GM19240 (cell line): ENCODE results near the gene SLC24A3.

ENCODE experiments used
- DNase-seq: peaks from one replicate; pipeline ENCODE4 v3.0.0; 2011; ENCODE audit warnings: low spot score; ENCODE audit not compliant: insufficient read length

The SLC24A3 gene

DNA sequence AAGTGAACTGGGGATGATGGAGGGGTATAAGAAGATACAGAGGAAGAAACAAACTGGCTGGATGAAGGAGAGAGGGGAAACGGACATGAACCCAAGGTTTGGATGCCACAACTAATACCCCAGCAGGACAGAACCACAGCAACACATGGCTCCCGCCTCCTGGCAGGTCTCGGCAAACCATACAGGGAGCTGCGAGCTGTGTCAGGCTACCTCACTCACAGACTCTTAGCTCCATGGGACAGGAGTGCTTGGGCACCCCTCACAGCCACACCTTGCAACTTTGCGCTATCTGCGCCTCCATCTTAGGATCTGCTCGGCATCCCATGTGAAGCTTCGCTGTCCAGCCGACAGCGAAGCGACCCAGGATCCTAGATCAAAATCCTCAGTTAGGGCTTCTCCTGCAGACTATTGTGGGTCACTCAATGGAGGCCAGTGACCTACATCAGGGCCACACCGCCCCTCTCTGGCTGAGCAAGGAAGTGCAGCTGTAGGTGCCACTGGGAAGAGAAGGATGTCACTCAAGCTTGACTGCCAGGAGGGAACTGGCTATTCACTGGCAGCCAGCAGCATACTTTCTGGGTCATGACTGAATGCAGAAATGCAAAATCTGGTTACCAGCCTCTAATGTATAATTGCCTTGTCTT lies 371.2 kb downstream of the SLC24A3 start:
- DNase-seq: peak; percentile 46

DNA sequence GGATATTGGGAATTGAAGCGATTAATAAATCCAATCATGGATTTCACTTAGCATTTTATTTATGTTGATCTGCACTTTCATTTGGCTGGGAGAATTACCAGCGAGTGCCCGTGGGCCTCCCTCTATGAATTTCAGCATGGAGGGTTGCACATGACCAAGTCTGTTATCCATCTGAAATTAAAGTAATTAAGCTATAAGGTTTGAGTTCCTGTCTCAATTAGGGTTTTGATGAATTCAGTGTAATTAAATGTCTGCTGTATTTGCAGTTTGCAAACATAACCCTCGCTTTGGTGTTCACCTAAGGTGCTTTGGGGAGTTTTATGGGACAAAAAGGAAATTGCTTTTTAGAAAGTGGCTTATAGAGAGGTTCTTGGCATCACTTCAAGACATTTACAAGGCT lies 375.8 kb downstream of the SLC24A3 start:
- DNase-seq: no peak

DNA sequence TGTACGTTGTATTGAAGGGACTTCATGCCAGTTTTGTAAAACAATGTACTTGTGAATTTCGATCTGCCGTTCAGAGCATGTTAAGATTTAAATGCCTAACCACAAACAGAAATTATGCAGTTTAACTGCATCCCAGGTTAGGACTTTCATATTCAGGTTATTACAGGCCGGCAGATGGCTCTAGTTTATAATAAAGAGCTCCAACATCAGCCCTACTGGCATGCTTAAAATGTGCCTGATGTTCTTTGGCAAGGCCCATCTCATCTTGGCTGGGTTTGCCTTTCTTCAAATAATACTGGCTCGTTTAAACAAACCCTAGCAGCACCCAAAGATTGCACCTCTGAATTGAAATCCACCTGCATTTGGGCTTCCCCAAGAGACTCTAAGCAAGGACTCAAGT lies 376.3 kb downstream of the SLC24A3 start:
- no peak for DNase-seq

DNA sequence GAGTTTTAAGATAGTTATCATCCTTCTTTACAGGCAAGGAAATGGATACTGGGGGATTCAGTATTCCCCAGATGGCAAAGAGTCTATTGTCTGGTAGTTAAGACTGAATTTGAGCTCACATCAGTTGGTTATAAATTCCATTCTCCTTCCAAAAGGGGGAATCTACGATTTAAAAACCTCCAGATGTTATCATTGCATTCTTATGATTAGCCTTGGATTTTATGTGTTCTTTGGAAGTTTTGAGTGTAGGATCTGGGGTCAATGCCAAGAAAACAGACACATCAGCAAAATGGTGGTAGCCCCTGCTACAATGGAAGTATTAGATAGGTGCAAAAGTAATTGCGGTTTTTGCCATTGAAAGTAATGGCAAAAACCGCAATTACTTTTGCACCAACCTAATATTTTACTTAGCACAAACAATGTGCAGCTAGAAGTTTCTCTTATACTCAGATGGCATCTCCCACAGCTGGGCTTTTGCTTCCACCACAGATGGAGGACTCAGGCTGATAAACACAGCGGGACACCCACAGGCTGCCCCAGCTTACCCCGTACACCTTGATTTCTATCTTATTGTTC lies 377.4 kb downstream of the SLC24A3 start:
- DNase-seq: no peak

DNA sequence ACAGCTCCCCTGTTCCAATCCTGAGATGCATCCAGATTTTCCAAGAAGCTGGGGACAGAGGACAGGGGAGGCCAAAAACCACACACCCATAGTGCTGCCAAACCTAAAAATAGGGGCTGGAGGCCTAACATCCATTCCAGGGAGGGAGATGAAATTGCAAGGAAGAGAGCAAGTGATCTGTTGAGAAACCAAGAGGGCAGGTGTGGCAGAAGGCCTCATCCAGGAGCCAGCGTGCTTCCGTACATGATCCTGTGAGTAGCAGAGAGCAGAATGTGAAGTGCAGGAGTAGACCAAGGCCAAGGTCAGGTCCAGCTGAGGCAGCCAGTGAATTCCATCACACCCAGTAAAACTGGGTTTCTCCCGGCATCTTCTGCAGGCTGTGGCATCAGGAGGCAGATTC lies 377.9 kb downstream of the SLC24A3 start:
- no peak for DNase-seq

DNA sequence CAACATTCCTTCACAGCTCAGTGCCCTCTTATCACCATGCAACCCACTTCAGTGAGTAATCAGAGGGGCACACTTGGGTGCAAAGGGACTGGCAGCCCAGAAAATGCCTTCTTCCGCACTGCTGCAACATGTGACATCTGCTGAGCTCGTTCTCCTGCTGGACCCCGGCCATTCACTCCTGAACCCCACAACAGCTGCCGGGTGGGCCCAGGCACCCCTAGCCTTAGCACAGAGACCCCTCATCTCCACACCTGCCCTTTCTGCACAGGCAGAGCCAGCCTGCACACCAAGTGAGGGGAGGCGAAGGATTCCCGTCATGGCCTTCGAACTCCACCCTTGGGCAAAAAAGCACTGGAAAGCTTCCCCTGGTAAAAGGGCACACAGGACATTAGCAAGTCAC lies 381.3 kb downstream of the SLC24A3 start:
- DNase-seq: no peak

DNA sequence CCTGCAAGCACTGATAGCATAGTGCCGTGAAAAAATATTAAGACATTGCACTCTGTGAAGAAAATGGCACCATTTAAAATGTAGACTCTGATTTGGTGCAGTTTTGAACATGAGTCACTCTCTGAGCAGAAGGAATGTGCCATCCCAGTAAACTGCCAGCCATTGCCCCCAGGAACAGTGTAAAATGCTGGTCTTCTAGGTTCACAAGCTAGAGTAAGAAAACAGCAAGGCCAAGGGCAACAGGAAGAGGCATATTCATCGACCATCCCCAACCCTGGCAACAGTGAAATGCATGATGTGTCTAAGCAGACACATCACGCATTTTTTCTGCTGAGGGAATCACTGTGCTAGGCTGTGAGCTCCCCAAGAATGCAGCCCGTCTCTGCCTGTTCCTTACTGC lies 382.5 kb downstream of the SLC24A3 start:
- no peak for DNase-seq

DNA sequence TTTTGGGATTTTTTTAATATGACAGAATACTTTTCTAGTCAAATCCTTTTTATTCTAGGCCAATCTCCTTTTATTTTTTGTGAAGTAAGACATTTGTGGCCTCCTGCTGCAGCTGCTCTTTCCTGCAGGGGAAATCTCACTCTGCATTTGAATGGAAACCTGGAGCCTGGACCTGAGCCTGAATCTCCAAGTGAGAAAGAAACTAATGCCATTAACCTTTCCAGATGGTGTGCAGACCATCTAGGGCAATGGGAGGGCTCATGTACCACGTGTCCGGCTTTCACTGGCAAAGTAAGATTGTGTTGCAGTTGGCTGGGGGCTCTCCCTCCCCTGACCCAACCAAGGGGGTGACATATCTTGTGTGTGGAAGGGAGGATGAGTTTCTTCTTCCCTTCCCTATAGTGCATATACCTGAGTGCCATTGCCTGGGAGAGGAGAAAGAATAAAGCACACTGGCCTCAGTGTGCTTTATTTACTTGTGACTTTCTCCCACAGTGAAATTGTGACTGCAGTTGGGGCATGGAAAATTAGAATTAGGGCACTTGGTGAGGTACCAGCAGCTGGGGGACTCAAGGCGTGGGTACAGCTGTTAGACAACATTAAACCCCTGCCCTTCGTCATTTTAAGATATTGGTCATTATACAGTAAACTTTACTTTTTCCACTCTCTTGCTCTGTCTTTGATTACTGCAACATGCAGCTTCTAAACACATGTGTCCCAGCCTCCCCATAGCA lies 385.8 kb downstream of the SLC24A3 start:
- DNase-seq: no peak

DNA sequence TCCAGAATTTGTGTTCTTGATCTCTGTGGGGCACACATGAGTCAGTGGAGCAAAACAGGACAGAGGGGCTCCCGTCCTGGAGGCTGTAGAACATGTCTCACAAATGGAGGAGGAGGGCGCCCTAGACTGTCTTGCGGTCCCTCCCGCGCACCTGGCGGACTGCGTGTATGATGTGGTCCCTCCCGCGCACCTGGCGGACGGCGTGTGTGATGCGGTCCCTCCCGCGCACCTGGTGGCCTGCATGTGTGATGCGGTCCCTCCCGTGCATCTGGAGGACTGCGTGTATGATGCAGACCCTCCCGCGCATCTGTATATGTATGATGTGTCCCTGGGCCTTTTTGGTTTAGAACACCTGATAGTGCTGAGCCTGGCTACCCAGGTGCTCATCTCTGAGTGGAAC lies 386.8 kb downstream of the SLC24A3 start:
- DNase-seq: no peak

DNA sequence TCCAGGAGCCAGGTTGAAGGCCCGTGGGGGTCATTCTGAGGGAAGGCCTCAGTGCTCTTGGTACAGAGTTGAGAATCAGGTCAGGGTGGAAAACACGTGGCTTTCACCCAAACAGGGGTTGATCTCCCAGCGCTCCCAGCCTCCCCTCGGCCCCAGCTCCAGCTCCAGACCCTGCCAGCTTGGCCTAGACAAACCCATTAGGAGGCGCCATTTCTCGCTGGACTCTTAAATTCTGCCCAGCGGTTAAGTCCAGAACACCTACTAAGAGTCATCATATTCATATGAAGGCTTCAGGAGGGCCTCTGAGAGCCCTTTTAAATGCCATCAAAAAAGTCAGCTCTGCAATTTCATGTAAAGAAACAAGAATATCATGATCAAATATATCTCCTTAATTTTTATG lies 387.6 kb downstream of the SLC24A3 start:
- no peak for DNase-seq

DNA sequence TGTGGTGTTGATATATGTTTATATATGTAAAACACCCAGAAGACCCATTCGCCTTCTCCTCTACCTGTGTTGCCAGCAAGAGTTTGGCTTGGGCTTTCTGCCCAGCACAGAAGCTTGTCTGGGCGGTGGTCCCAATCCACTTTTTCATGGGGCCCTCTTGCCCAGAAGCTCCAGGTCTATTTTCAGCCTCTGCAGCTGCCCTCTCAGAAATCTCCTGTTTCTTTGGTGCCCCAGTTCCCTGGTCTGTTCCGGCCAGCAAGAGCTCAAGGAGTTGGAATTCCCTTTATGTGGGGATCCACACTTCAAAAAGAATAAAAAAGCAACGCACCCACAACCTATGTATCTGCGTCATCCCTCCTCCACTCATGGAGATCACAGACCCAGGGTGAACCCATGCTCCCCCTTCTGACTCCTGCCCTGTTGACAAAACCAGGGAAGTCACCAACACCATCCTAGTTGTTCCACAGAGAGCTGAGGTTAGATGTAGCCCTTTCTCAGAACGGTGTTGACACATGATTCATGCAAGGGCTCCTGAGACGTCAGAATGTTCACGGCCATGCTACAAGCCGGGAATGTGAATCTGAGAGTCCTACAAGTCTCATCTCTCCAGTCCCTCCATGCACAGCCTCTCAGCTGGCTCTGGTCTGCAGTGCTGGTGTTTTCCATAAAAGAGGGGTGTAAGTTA lies 388.8 kb downstream of the SLC24A3 start:
- no peak for DNase-seq

DNA sequence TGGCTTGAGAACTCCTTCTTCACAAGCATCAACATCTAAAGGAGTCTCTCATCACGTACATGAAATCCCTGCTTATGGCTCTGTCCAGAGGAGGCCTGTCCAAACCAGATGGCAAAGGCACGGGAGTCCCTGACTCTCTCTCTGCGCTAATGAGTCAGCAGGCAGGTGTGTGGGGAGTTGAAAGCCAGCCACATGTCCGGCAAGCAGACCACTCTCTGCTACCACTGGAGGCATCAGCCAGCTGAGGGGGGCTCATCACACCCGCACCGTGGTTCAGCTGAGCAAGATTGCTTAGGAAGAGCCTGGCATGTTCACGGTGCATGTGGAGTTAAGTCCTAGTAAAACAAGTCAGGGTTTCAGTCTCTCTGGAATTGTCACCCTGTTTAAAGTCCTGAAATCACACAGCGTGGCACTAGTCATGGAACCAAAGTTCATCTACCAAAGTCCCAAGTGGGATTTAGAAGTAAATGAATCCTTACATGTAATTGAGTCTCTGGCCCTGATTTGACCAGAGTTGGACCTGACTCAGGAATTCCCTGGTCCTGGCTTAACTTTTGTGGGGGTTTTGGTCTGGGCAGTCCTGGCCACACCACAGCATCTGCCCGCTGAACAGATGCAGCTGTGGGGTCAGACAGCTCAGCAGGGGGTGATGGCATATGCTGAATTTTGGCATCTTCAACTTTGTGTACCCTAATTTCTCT lies 390.4 kb downstream of the SLC24A3 start:
- no peak for DNase-seq

DNA sequence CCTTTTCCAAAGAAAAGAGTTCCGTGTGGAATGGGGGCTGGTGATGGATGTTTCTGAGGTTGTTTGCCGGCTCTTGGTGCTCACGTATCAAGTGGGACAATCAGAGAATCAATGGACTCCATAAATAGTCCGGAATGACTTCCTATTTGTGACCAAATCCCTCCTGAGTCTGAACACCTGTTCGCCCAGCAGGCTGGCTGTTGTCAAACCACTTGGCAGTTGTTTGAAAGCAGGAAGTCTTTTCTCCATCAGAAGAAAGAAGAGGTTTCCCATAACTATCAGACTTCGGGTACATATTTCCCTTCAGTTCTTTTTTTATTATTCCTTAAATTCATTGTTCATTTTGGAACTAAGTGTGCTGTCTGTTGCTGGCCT lies 390.9 kb downstream of the SLC24A3 start:
- no peak for DNase-seq

DNA sequence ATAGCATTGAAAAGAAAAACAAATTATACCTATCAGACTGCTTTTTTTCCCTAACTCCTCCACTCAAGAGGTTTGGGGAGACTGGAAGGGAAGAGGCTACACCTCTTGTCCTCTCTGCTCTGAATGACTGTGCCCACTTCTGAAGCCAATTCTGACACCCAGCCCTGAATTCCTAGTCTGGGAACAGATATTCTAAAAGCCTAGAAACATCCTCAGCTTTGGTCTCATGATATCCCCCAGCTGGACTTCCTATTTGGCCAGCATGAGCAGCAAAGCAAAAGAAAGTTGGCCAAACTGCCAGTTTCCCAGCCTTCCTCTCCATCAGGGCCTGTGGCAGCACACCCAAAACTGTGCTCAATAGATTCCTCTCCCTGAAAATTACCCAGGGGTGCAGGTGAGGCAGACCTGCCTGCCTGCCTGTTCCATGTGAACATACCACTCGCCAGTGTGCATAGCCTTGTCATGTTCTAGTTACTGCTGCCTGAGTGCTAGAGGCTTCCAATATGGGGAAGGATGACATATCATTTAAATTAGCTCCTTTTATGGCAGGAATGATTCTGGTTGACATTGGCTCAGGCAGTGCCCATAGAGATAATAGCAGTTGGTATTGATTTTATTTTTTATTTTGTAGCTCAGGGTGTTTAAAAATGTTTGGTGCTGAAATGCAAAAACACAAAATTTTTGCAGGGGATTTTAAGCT lies 393.5 kb downstream of the SLC24A3 start:
- DNase-seq: no peak

DNA sequence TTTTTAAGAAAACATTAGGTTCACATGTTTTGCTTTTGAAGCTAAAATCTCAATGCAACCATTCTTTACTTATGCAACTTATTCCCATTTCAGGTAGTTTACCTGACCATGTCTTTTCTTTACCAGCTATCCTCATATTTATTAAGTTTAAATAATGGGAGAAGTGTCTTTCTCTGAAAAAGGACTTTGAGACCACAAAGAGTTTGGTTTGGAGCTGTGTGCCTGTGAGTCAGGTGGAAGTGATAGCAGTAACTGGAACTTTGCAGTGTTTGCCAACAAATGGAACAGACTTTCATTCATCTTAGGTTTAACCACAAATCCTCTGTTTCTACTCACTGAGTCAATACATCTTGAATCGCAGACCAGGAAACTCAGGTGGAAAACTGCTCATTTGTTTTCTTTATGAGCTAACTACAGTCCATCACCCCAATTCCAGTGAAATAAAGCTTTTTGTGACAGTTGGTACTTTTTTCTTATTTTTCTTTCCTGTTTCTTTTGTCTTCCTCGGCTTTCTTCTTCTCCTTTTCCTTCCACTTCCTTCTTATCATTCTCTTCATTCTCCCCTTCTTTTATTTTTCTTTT lies 397.3 kb downstream of the SLC24A3 start:
- no peak for DNase-seq

DNA sequence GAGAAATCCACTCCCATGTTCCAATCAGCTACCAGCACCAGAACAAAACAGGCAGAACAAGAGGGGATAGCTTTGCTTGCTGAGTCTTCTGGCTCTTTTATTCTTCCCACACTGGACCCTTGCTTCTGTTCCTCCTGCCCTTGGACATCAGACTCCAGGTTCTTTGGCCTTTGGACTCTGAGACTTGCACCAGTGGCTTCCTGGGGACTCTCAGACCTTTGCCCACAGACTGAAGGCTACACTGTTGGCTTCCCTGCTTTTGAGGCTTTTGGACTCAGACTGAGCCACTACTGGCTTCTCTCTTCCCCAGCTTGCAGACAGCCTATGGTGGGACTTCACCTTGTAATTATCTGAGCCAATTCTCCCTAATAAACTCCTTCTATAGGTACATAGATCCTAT lies 403.2 kb downstream of the SLC24A3 start:
- no peak for DNase-seq

DNA sequence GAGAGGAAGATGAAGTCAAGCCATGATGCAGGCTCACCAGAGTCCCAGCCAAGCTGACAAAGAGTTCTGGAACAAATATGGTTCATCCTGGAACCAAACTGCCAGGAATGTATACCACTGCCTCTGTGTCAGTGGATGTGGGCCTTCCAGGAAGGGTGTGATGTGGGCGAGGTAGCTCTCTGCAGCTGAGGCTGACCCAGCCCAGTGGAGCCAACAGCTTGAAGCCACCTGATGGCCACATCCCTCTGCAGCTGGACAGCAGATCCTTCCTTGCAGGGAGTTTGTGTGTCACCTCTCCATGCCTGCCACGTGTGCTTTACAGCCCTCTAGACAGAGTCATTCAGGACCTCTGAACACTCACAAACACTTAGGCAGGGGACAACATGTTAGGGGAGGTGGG lies 403.6 kb downstream of the SLC24A3 start:
- no peak for DNase-seq

DNA sequence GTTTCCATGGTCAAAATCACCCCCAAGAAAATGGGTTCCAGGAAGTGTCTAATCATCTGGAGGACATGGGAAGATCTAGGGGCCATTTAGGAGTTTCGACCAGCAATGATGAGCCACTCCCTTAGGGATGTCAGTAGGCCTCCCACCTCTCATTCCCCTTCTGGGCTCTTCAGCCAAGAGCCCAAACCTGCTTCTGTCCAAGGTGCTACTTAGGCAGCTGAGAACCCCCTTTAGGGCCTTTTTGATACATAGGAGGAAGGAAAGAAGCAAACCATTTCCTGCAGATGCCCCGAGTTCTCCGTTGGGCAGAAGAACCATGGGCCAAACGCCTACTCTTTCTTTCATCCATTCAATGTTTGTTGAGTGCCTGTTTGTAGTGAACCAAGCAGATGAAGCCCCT lies 404.2 kb downstream of the SLC24A3 start:
- no peak for DNase-seq

DNA sequence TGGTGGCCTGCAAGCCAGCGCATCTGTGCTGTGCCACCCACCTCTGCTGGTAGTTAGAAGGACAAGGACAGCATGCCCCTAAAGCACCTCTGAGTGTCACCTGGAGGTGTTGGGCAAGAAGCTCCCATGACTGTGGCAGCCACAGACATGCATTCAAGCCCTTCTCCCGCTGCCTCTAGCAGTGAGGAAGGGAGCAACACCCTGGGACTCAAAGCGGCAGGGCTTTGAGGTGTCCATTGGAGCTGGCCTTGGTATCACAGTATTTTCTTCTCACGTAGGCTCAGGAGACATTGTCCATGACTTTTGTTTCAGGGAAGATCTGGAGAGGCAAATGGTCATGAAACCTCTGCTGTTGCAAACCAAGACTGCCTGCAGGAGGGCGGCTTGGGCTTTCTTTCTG lies 404.8 kb downstream of the SLC24A3 start:
- DNase-seq: no peak

DNA sequence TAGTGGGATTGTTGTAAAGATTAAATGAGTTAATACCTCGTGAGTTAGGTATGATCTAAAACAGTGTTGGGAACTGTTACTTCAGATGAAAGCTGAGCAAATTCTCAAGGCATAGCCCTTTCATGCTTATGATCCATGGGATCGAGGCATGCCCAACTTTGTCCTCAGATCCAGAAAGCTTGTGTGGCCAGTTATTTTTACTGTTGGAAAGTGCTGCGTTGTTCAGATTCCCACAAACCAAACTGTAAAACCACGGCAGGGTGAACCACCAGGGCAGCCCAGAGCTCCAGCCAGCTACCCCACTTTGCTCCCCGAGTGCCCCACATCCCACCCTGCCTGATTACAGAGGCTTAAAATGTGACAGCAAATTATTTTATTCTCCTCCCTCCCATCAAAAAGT lies 406.3 kb downstream of the SLC24A3 start:
- DNase-seq: no peak

DNA sequence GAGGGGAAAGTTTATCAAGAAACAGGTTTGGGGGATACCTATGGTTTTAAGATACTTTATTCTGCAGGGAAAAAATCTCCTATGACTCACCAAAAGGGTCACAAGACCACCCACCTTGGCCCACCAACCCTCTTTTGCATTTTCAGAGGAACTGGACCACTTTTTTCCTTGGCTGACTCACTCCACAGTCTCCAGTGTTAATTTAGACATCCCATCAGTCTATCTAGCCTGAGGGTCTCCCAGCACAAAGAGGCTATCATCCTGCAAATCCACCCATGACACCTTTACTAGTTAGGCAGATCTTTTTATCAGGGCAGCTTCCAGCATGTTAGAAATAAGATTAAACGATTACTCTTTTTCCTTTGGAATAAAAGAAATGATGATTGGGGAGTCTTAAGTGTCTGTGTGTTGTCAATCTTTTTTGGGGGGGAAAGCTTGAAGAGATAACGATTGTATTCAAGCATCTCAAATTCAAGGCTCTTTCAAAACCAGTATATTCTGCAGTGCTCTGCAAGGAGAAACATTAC lies 407.5 kb downstream of the SLC24A3 start:
- DNase-seq: no peak
